ENCODE measurements around the gene SEC24C. TPM values are rescaled to one million over a fixed set of nuclear protein-coding genes. Genes with fewer than 3 reads are reported as not detected.
"Not testable (repeated sequence)": the region's sequence is repeated elsewhere in the genome, so short reads cannot be mapped to it uniquely, and the experiment has no call there.

SEC24C gene
- 74.8 to 77.6 TPM (median 75.5 TPM) in 3 replicates for total RNA-seq

- no peak for TF ChIP-seq CTCF (IDR thresholded peaks at IDR 0.05; ENCODE audit: unreplicated experiment)
- Mint-ChIP-seq H3K9me3 (no peaks in the 10 kb centered on the region), H3K27me3 (ENCODE audit: low read depth) (no peaks in the 10 kb centered on the region), H3K27ac (peak within 1 kb of the TSS; percentile 99), H3K36me3 (peaks cover 2% of the 10 kb centered on the region), H3K4me3 (peak within 1 kb of the TSS; percentile 94), H3K4me1 (peaks cover 28% of the 10 kb centered on the region)
- peak; percentile 84 to 93 for DNase-seq (ENCODE audit: low spot score in 2 of 2, unreplicated experiment in 2 of 2)
Measured at GRCh38 chr10:73743905-73744663, at the start of gene SEC24C. SEC24C (plus strand) TSS chr10:73744372; CDS start chr10:73746833, 2,461 bp downstream.

GRCh38 chr10:73695302-73695701, 48.9 kb upstream of the SEC24C start:
- not testable (repeated sequence) for DNase-seq (ENCODE audit: low spot score in 2 of 2, unreplicated experiment in 2 of 2); H3K9me3 Mint-ChIP-seq; H3K27me3 Mint-ChIP-seq (ENCODE audit: low read depth); H3K4me3 Mint-ChIP-seq; H3K4me1 Mint-ChIP-seq; H3K27ac Mint-ChIP-seq
- H3K36me3 Mint-ChIP-seq, result peaks cover 12% of the 10 kb centered on the region

GRCh38 chr10:73697675-73698159, 46.5 kb upstream of the SEC24C start, which contains the start of gene AGAP5:
AGAP5 (minus strand) TSS chr10:73698109; CDS start chr10:73697755, 354 bp downstream.
- H3K36me3 Mint-ChIP-seq; H3K27me3 Mint-ChIP-seq (ENCODE audit: low read depth); H3K9me3 Mint-ChIP-seq; H3K4me1 Mint-ChIP-seq; H3K4me3 Mint-ChIP-seq; DNase-seq (ENCODE audit: low spot score in 2 of 2, unreplicated experiment in 2 of 2); H3K27ac Mint-ChIP-seq: not testable (repeated sequence)

GRCh38 chr10:73698819-73699218, 45.4 kb upstream of the SEC24C start:
- not testable (repeated sequence) for H3K36me3 Mint-ChIP-seq; H3K4me1 Mint-ChIP-seq; H3K9me3 Mint-ChIP-seq; DNase-seq (ENCODE audit: low spot score in 2 of 2, unreplicated experiment in 2 of 2); H3K27me3 Mint-ChIP-seq (ENCODE audit: low read depth); H3K27ac Mint-ChIP-seq; H3K4me3 Mint-ChIP-seq

GRCh38 chr10:73703924-73704323, 40.2 kb upstream of the SEC24C start:
- H3K27me3 Mint-ChIP-seq (ENCODE audit: low read depth); H3K36me3 Mint-ChIP-seq; H3K4me3 Mint-ChIP-seq; H3K4me1 Mint-ChIP-seq; H3K9me3 Mint-ChIP-seq; H3K27ac Mint-ChIP-seq; DNase-seq (ENCODE audit: low spot score in 2 of 2, unreplicated experiment in 2 of 2): not testable (repeated sequence)

GRCh38 chr10:73705506-73706072, 38.6 kb upstream of the SEC24C start:
- H3K27ac Mint-ChIP-seq, result not testable (repeated sequence)

GRCh38 chr10:73706488-73706887, 37.7 kb upstream of the SEC24C start:
- not testable (repeated sequence) for H3K9me3 Mint-ChIP-seq; DNase-seq (ENCODE audit: low spot score in 2 of 2, unreplicated experiment in 2 of 2)

More at GRCh38 chr10:73705506-73706072, 38.6 kb upstream of the SEC24C start:
- H3K4me3 Mint-ChIP-seq; H3K4me1 Mint-ChIP-seq; H3K9me3 Mint-ChIP-seq; H3K36me3 Mint-ChIP-seq; DNase-seq (ENCODE audit: low spot score in 2 of 2, unreplicated experiment in 2 of 2); H3K27me3 Mint-ChIP-seq (ENCODE audit: low read depth): not testable (repeated sequence)

GRCh38 chr10:73707628-73708027, 36.5 kb upstream of the SEC24C start:
- not testable (repeated sequence) for DNase-seq (ENCODE audit: low spot score in 2 of 2, unreplicated experiment in 2 of 2); H3K4me1 Mint-ChIP-seq; H3K9me3 Mint-ChIP-seq; H3K27me3 Mint-ChIP-seq (ENCODE audit: low read depth); H3K4me3 Mint-ChIP-seq; H3K27ac Mint-ChIP-seq
- H3K36me3 Mint-ChIP-seq, result peaks cover 11% of the 10 kb centered on the region

More at GRCh38 chr10:73706488-73706887, 37.7 kb upstream of the SEC24C start:
- H3K27ac Mint-ChIP-seq; H3K27me3 Mint-ChIP-seq (ENCODE audit: low read depth); H3K4me3 Mint-ChIP-seq; H3K4me1 Mint-ChIP-seq; H3K36me3 Mint-ChIP-seq: not testable (repeated sequence)

GRCh38 chr10:73708122-73708521, 36.0 kb upstream of the SEC24C start:
- not testable (repeated sequence) for H3K27me3 Mint-ChIP-seq (ENCODE audit: low read depth); H3K4me1 Mint-ChIP-seq; DNase-seq (ENCODE audit: low spot score in 2 of 2, unreplicated experiment in 2 of 2); H3K4me3 Mint-ChIP-seq; H3K27ac Mint-ChIP-seq; H3K9me3 Mint-ChIP-seq
- H3K36me3 Mint-ChIP-seq, result peaks cover 11% of the 10 kb centered on the region

- not testable (repeated sequence) for H3K9me3 Mint-ChIP-seq; H3K4me3 Mint-ChIP-seq; H3K27ac Mint-ChIP-seq; H3K4me1 Mint-ChIP-seq; DNase-seq (ENCODE audit: low spot score in 2 of 2, unreplicated experiment in 2 of 2); H3K36me3 Mint-ChIP-seq; H3K27me3 Mint-ChIP-seq (ENCODE audit: low read depth)
Measured at GRCh38 chr10:73711683-73712082, 32.5 kb upstream of the SEC24C start.

- not testable (repeated sequence) for H3K4me3 Mint-ChIP-seq; H3K9me3 Mint-ChIP-seq; H3K4me1 Mint-ChIP-seq; H3K27ac Mint-ChIP-seq; DNase-seq (ENCODE audit: low spot score in 2 of 2, unreplicated experiment in 2 of 2); H3K27me3 Mint-ChIP-seq (ENCODE audit: low read depth)
- H3K36me3 Mint-ChIP-seq, result peaks cover 15% of the 10 kb centered on the region
Measured at GRCh38 chr10:73713912-73714311, 30.3 kb upstream of the SEC24C start.

GRCh38 chr10:73714483-73714882, 29.7 kb upstream of the SEC24C start:
- H3K4me1 Mint-ChIP-seq; H3K9me3 Mint-ChIP-seq; DNase-seq (ENCODE audit: low spot score in 2 of 2, unreplicated experiment in 2 of 2); H3K4me3 Mint-ChIP-seq; H3K27me3 Mint-ChIP-seq (ENCODE audit: low read depth); H3K27ac Mint-ChIP-seq: not testable (repeated sequence)
- H3K36me3 Mint-ChIP-seq, result peaks cover 20% of the 10 kb centered on the region

Measured in mesothelial cell of epicardium (in vitro differentiated cells).